NCI-H2107 (cell line): ENCODE data around the gene PLCE1.
"Not testable (repeated sequence)": the region's sequence is repeated elsewhere in the genome, so short reads cannot be mapped to it uniquely, and the experiment has no call there.

ENCODE experiments used
- DNase-seq: peaks from one replicate; lab custom pipeline; 2025; lab: John Stamatoyannopoulos, UW

The PLCE1 gene

GRCh38 chr10:93993782-93994437 is at the start of gene PLCE1:
PLCE1 (plus strand) TSS chr10:93993931; CDS start chr10:94031047, 37,116 bp downstream.
- no peak for DNase-seq

- no peak for DNase-seq
These were observed 47.9 kb upstream of the PLCE1 start for GRCh38 chr10:93945819-93946218.

GRCh38 chr10:93947055-93947454 is 46.7 kb upstream of the PLCE1 start:
- no peak for DNase-seq

- no peak for DNase-seq
These were observed 46.2 kb upstream of the PLCE1 start for GRCh38 chr10:93947524-93947923.

- no peak for DNase-seq
These were observed 41.8 kb upstream of the PLCE1 start for GRCh38 chr10:93951905-93952304.

GRCh38 chr10:93954299-93954698 is 39.4 kb upstream of the PLCE1 start:
- no peak for DNase-seq

- DNase-seq: no peak
These were observed 38.9 kb upstream of the PLCE1 start for GRCh38 chr10:93954726-93955363.

- no peak for DNase-seq
These were observed 34.9 kb upstream of the PLCE1 start for GRCh38 chr10:93958834-93959233.

GRCh38 chr10:93960988-93961387 is 32.7 kb upstream of the PLCE1 start:
- not testable (repeated sequence) for DNase-seq

GRCh38 chr10:93962973-93963372 is 30.8 kb upstream of the PLCE1 start:
- DNase-seq: no peak

GRCh38 chr10:93963434-93963833 is 30.3 kb upstream of the PLCE1 start:
- DNase-seq: no peak

GRCh38 chr10:93965911-93966310 is 27.8 kb upstream of the PLCE1 start:
- no peak for DNase-seq

GRCh38 chr10:93967756-93968155 is 26.0 kb upstream of the PLCE1 start:
- no peak for DNase-seq

- no peak for DNase-seq
These were observed 25.2 kb upstream of the PLCE1 start for GRCh38 chr10:93968540-93968945.

GRCh38 chr10:93970433-93971010 is 23.2 kb upstream of the PLCE1 start:
- not testable (repeated sequence) for DNase-seq

GRCh38 chr10:93973748-93974445 is 19.8 kb upstream of the PLCE1 start:
- DNase-seq: no peak

- no peak for DNase-seq
These were observed 16.3 kb upstream of the PLCE1 start for GRCh38 chr10:93977442-93977841.

- no peak for DNase-seq
These were observed 13.2 kb upstream of the PLCE1 start for GRCh38 chr10:93980486-93980885.

- no peak for DNase-seq
These were observed 2.6 kb upstream of the PLCE1 start for GRCh38 chr10:93991114-93991513.

- no peak for DNase-seq
These were observed 2.0 kb upstream of the PLCE1 start for GRCh38 chr10:93991596-93992284.

- DNase-seq: no peak
These were observed 1.2 kb upstream of the PLCE1 start for GRCh38 chr10:93992400-93993030.

GRCh38 chr10:93993414-93993781 is 333 bp upstream of the PLCE1 start:
- no peak for DNase-seq
